T-helper 2 cell treated with Interferon-gamma antibody and Interleukin-4, amounts not matched to agents 5 μg/mL and 100 μg/mL, for 36 hours (primary cell): Measurements from ENCODE around the gene CTSK.
A peak's percentile ranks its signal among the peaks of the same experiment; 100 is the strongest.
"Not testable (repeated sequence)": the region's sequence is repeated elsewhere in the genome, so short reads cannot be mapped to it uniquely, and the experiment has no call there.

Source experiments
- DNase-seq: peaks from one replicate; pipeline ENCODE4 v3.0.0; 2021; ENCODE audit warnings: low spot score
- H3K27ac Mint-ChIP-seq: one replicate; pipeline ENCODE4 v1.8.0; 2021; ENCODE audit warnings: mild to moderate bottlenecking, mixed read lengths
- H3K27me3 Mint-ChIP-seq: one replicate; pipeline ENCODE4 v1.8.0; 2021; ENCODE audit warnings: low read depth, mixed read lengths
- H3K36me3 Mint-ChIP-seq: one replicate; pipeline ENCODE4 v1.8.0; 2021; ENCODE audit warnings: low read depth, mixed read lengths
- H3K4me1 Mint-ChIP-seq: one replicate; pipeline ENCODE4 v1.8.0; 2021; ENCODE audit warnings: low read depth, mixed read lengths
- H3K4me3 Mint-ChIP-seq: one replicate; pipeline ENCODE4 v1.8.0; 2022; ENCODE audit warnings: mild to moderate bottlenecking, moderate library complexity, mixed read lengths
- H3K9me3 Mint-ChIP-seq: one replicate; pipeline ENCODE4 v1.8.0; 2021; ENCODE audit warnings: mixed read lengths

CTSK gene

DNA sequence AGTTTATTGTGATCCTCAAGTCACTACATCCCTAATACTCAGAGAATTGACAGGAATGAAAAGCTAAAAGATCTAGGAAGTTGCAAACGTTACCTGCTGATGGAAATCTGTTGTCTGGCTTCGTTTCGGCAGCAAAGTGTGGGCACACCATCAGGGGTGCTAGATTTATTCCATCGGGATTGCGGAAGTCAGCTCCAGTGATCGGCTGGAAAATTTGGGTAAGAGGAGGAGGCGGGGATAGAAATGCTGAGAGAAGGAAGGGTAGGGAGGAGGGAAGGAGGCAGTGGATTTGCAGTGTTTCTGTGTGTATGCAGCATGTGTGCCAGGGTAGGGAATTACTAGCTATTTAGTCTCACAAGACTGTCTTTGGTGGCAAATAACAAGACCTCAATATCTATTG is at the start of gene CTSK:
Gene CTSK (minus strand): TSS at position 140 of the 400 bp plus-strand sequence. CDS start 1,455 bp downstream, outside the sequence.
- H3K27me3 Mint-ChIP-seq = no peaks in the 10 kb centered on the region
- H3K36me3 Mint-ChIP-seq = peaks cover 5% of the 10 kb centered on the region
- no peak within 1 kb of the TSS for H3K27ac Mint-ChIP-seq
- peaks cover 14% of the 10 kb centered on the region for H3K4me1 Mint-ChIP-seq
- no peaks in the 10 kb centered on the region for H3K9me3 Mint-ChIP-seq
- H3K4me3 Mint-ChIP-seq = peak within 1 kb of the TSS; percentile 18
- DNase-seq = no peak

DNA sequence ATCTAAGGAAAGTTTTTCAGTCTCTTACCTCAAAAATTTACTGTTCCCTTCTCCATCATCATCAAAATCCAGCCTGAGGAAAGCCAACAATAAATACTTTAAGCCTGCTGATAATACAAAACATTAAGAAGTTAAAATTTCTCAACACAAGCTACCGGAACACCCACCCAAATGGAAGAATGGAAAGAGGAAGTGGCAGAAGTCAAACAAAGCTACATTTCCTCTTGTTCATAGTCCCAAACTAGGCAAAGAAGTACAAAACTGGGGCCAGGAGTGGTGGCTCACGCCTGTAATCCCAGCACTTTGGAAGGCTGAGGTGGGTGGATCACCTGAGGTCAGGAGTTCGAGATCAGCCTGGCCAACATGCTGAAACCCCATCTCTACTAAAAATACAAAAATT is 44.7 kb upstream of the CTSK start:
- peaks cover 11% of the 10 kb centered on the region for H3K9me3 Mint-ChIP-seq
- not testable (repeated sequence) for H3K27me3 Mint-ChIP-seq, DNase-seq, H3K4me1 Mint-ChIP-seq, H3K4me3 Mint-ChIP-seq, H3K27ac Mint-ChIP-seq
- peaks cover 49% of the 10 kb centered on the region for H3K36me3 Mint-ChIP-seq

DNA sequence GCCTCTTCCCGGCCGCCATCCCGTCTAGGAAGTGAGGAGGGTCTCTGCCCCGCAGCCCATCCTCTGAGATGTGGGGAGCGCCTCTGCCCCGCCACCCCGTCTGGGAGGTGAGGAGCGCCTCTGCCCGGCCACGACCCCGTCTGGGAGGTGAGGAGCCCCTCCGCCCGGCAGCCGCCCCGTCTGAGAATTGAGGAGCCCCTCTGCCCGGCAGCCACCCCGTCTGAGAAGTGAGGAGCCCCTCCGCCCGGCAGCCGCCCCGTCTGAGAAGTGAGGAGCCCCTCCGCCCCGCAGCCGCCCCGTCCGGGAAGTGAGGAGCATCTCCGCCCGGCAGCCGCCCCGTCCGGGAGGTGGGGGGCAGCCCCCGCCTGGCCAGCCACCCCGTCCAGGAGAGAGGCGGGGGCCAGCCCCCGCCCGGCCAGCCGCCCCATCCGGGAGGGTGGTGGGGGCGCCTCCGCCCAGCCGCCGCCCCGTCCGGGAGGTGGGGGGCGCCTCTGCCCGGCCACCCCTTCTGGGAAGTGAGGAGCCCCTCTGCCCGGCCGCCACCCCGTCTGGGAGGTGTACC is 42.8 kb upstream of the CTSK start:
- Mint-ChIP-seq H3K4me1 (peaks cover 10% of the 10 kb centered on the region), H3K36me3 (peaks cover 57% of the 10 kb centered on the region), H3K9me3 (peaks cover 11% of the 10 kb centered on the region)
- not testable (repeated sequence) for H3K27me3 Mint-ChIP-seq, H3K27ac Mint-ChIP-seq, H3K4me3 Mint-ChIP-seq, DNase-seq

DNA sequence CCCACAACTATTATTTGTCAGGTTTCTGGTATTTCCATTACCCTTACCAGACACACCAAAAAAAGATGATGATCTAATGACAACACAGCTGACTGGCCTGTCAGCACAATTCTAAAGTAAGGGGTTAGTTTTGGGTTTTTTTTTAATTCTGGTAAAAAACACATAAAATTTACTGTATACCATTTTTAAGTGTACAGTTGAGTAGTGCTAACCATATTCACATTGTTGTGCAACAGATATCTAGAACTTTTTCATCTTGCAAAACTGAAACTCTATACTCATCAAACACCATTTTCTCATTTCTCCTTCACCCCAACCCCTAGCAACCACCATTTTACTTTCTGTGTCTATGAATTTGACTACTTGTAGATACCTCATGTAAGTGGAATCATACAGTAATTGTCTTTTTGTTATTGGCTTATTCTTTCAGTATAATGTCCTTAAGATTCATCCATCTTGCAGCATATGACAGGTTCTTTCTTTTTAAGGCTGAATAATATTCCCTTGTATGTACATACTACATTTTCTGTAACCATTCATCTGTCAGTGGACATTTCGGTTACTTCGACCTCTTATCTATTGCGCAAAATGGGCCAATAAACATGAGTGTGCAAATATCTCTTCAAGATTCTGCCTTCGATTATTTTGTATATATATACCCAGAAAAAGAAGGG is 38.5 kb upstream of the CTSK start:
- no peak overlapping the region for H3K4me3 Mint-ChIP-seq
- H3K27ac Mint-ChIP-seq = peak overlapping the region; percentile 1
- no peaks in the 10 kb centered on the region for H3K27me3 Mint-ChIP-seq
- H3K9me3 Mint-ChIP-seq = no peaks in the 10 kb centered on the region
- H3K36me3 Mint-ChIP-seq = peaks cover 38% of the 10 kb centered on the region
- no peak for DNase-seq
- H3K4me1 Mint-ChIP-seq = peaks cover 20% of the 10 kb centered on the region

DNA sequence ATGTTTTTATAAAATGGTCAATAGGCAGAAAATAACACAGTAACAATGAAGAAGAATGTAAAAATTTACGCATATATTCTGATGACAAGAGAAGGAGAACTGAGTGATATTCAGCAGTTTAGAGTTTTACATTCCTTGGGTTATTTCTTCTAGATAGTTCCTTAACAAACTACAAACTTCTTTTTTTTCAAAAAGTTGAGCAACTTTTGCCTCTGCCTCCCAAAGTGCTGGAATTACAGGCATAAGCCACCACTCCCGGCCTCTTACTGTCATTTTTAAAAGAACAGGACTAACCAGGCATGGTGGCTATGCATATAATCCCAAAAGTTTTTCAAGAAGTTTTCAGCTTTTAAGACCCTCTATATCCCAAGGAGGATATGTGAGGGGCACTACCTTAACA is 35.4 kb upstream of the CTSK start:
- peaks cover 53% of the 10 kb centered on the region for H3K36me3 Mint-ChIP-seq
- H3K4me3 Mint-ChIP-seq = no peak overlapping the region
- DNase-seq = no peak
- H3K27ac Mint-ChIP-seq = no peak overlapping the region
- no peaks in the 10 kb centered on the region for H3K9me3 Mint-ChIP-seq
- H3K27me3 Mint-ChIP-seq = no peaks in the 10 kb centered on the region
- H3K4me1 Mint-ChIP-seq = peaks cover 40% of the 10 kb centered on the region

DNA sequence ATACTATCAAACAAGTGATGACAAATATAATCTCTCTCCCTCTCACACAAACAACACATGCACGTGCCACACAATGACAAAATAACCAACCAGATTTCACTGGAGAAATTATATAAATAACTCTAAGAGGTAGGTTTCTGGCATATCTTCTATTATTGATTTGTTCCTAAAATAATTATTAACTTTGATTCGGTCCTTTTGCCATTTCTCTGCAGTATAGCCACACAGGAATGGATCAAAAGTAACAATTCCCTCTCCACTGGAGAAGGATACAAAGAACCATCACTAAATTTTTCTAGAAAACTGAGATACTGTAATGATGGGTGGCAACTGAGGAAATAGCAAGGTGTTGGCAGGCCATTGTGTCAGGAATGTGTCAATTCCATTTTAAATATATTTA is 34.9 kb upstream of the CTSK start:
- Mint-ChIP-seq H3K27ac (no peak overlapping the region), H3K4me3 (no peak overlapping the region), H3K27me3 (no peaks in the 10 kb centered on the region), H3K4me1 (peaks cover 40% of the 10 kb centered on the region), H3K9me3 (no peaks in the 10 kb centered on the region), H3K36me3 (peaks cover 51% of the 10 kb centered on the region)
- DNase-seq = no peak

DNA sequence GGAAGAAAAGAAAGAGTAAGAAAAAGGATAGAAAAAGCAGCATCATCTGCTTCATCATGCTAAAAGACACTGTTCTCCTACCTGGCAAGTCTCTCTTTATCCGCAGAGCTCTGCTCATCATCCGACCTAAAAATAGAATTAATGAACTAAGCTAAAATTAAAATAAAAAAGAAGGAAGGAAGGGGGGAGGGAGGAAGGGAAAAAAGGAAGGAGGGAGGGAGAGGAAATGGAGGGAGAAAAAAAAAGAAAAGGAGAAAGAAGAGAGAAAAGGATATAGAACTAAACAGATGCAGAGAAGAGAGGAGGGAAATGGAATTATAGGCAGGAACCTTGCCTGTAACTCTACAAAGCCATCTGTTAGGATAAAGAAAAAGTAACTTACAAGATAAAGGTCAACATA is 34.3 kb upstream of the CTSK start:
- no peak for DNase-seq
- Mint-ChIP-seq H3K4me1 (peaks cover 38% of the 10 kb centered on the region), H3K4me3 (peak overlapping the region; percentile 30), H3K36me3 (peaks cover 49% of the 10 kb centered on the region), H3K27me3 (no peaks in the 10 kb centered on the region), H3K9me3 (no peaks in the 10 kb centered on the region), H3K27ac (peak overlapping the region; percentile 71)

DNA sequence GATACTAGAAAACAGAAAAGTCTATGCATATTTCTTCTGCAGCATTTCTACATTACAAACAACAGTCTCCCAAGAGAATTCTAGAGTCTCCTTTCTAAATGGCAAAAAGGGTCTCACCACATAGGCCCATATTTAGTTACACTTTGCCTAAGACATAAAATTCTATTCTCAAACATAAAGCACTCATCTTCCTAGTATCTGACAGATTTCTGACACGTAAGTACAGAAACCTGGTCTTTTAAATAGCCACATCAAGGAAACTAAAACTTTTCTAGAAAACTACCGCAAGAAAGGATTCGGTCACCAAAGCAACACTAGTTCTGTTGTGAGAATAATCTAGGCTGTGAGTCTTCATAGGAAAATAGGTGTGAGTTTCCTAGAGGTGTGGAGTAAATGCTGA is 33.6 kb upstream of the CTSK start:
- DNase-seq = peak; percentile 6
- H3K36me3 Mint-ChIP-seq = peaks cover 50% of the 10 kb centered on the region

DNA sequence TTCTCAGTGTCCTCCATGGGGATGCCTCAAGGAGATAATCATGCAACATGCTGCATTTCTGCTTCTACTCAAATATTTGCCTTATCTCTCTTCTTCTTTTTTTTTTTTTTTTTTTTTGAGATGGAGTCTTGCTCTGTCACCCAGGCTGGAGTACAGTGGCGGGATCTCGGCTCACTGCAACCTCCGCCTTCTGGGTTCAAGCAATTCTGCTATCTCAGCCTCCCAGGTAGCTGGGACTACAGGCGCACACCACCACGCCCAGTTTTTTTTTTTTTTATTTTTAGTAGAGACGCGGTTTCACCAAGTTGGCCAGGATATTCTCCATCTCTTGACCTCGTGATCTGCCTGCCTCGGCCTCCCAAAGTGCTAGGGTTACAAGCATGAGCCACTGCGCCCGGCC is 32.8 kb upstream of the CTSK start:
- not testable (repeated sequence) for H3K27ac Mint-ChIP-seq, H3K4me3 Mint-ChIP-seq, H3K27me3 Mint-ChIP-seq, H3K9me3 Mint-ChIP-seq, DNase-seq
- peaks cover 50% of the 10 kb centered on the region for H3K36me3 Mint-ChIP-seq
- H3K4me1 Mint-ChIP-seq = peaks cover 33% of the 10 kb centered on the region

More for the DNA sequence above, 33.6 kb upstream of the CTSK start:
- Mint-ChIP-seq H3K27me3 (no peaks in the 10 kb centered on the region), H3K4me3 (peak overlapping the region; percentile 30), H3K4me1 (peaks cover 36% of the 10 kb centered on the region), H3K27ac (peak overlapping the region; percentile 71), H3K9me3 (no peaks in the 10 kb centered on the region)

DNA sequence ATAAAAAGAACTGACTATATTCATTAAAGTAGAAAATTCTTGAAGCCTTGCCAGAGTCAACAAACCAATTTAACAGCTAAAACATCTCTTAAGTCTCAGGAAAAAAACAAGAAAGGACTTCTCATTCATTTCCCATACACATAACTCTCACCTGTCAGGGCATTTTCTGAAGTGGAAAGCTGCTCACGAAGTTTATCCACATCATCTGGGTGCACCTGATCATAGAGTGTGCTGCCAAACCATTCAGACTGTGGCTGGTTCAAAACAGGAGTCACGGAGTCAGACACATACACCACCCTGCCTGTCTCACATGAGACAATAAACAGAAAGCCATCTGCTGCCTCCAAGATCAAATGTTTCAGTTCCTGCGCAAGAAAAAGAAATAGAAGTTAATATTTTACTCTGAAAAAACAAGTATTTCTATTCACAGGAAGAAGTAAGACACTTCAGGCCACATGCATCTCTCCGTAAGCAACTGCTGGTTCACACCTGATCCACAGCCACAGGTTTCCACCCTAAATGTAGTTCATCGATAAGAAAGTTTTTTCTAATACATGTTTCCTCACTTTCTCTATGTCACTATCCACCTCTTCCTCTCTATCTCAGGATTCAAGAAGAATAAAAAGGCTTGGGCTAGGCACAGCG is 28.2 kb upstream of the CTSK start:
- Mint-ChIP-seq H3K4me1 (peaks cover 16% of the 10 kb centered on the region), H3K36me3 (peaks cover 65% of the 10 kb centered on the region), H3K9me3 (no peaks in the 10 kb centered on the region), H3K27me3 (no peaks in the 10 kb centered on the region), H3K4me3 (no peak overlapping the region), H3K27ac (no peak overlapping the region)
- DNase-seq = no peak

DNA sequence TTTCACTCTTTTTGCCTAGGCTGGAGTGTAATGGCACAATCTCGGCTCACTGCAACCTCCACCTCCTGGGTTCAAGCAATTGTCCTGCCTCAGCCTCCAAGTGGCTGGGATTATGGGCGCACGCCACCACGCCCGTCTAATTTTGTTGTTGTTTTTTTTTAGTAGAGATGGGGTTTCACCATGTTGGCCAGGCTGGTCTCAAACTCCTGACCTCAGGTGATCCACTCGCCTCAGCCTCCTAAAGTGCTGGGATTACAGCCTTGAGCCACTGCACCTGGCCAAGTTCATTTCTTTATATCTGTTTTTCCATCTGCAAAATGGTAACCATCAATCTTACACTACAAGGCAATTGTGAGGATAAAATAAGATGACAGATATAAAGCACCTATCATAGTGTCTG is 25.9 kb upstream of the CTSK start:
- H3K9me3 Mint-ChIP-seq, H3K27ac Mint-ChIP-seq, H3K4me1 Mint-ChIP-seq, DNase-seq, H3K4me3 Mint-ChIP-seq, H3K27me3 Mint-ChIP-seq: not testable (repeated sequence)
- H3K36me3 Mint-ChIP-seq = peaks cover 64% of the 10 kb centered on the region

DNA sequence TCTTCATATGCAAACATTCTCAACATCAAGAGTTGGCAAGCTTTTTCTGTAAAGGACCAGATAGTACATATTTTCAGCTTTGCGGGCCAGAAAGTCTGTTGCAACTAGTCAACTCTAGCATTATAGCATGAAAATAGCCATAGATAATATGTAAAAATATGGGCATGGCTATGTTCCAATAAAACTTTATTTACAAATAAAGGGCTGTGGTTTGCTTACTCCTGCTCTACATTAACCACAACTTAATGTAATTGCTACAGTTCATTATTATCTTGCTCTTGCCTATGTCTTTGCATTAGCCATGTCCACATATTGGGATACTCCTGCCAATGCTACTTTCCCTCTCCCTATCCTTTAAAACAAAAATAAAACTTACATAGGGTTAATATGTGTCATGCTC is 24.5 kb upstream of the CTSK start:
- Mint-ChIP-seq H3K9me3 (no peaks in the 10 kb centered on the region), H3K4me3 (no peak overlapping the region), H3K36me3 (peaks cover 63% of the 10 kb centered on the region), H3K27me3 (no peaks in the 10 kb centered on the region), H3K27ac (no peak overlapping the region), H3K4me1 (no peaks in the 10 kb centered on the region)
- DNase-seq = no peak

DNA sequence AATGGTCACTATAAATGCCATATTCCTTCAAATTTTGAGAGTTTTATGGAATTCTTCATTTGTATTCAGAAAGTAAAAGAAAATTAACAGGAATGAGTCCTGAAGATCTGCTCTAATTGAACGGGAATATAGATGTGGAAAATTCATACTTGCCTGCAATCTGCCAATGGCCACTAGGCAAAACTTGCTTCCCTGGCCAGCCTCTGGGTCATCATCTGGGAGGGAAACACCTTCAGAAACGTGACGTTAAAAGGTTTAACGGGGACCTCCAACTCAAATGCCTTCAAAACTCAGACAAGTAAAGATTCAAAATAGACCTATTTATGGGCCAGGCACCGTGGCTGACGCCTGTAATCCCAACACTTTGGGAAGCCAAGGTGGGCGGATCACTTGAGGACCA is 21.7 kb upstream of the CTSK start:
- Mint-ChIP-seq H3K27ac (no peak overlapping the region), H3K36me3 (peaks cover 47% of the 10 kb centered on the region), H3K4me3 (no peak overlapping the region), H3K4me1 (no peaks in the 10 kb centered on the region), H3K27me3 (no peaks in the 10 kb centered on the region), H3K9me3 (no peaks in the 10 kb centered on the region)
- no peak for DNase-seq

DNA sequence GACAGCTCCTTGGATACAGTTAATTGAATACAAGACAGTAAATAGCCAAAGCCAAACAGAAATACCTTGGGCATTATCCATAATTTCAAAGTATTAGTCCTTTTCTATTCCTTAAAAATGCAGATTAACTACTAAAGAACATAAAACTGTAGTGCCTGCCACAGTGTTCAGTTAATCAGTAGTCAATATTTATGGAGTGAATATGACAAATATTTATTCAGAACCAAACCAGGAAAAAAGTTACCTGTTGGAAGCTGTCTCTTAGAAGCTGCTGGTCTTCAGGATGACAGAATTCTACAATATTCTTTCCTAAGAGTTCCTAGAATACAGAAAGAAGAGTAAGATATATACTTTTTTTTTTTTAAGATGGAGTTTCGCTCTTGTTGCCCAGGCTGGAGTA is 18.2 kb upstream of the CTSK start:
- no peak overlapping the region for H3K4me3 Mint-ChIP-seq
- H3K36me3 Mint-ChIP-seq = peaks cover 37% of the 10 kb centered on the region
- no peak overlapping the region for H3K27ac Mint-ChIP-seq
- H3K27me3 Mint-ChIP-seq = no peaks in the 10 kb centered on the region
- no peaks in the 10 kb centered on the region for H3K9me3 Mint-ChIP-seq
- no peak for DNase-seq
- no peaks in the 10 kb centered on the region for H3K4me1 Mint-ChIP-seq
